KBM-7 (cell line): Measurements from ENCODE around the gene SLK.

Experiments used
- DNase-seq: peaks from one replicate; pipeline ENCODE4 v3.0.0-alpha.2; 2015
- in situ Hi-C: fragments of 300-500 bp; cut with MboI; formaldehyde crosslinking; loops from 2 replicates; pipeline ENCODE4 v1.14.3; 2020; ENCODE audit warnings: low sequenced_read_pairs, low pct_unique_long_range_greater_than_20kb, mixed read lengths

Gene SLK

GRCh38 chr10:103936022-103936421 is 30.9 kb upstream of the SLK start:
- no peak for DNase-seq
- in situ Hi-C loops = no loop called here

- no peak for DNase-seq
- in situ Hi-C loops = no loop called here
Measured at GRCh38 chr10:103939522-103939921, 27.4 kb upstream of the SLK start.

- in situ Hi-C loops = no loop called here
Measured at GRCh38 chr10:103941801-103942200, 25.1 kb upstream of the SLK start.

GRCh38 chr10:103942866-103943265 is 24.1 kb upstream of the SLK start:
- in situ Hi-C loops = no loop called here
- no peak for DNase-seq

More at GRCh38 chr10:103941801-103942200, 25.1 kb upstream of the SLK start:
- no peak for DNase-seq

- in situ Hi-C loops = no loop called here
- DNase-seq = peak; percentile 12
Measured at GRCh38 chr10:103947799-103948516, 19.0 kb upstream of the SLK start.

GRCh38 chr10:103949728-103950127 is 17.2 kb upstream of the SLK start:
- in situ Hi-C loops = no loop called here
- no peak for DNase-seq

GRCh38 chr10:103951183-103951582 is 15.8 kb upstream of the SLK start:
- no peak for DNase-seq
- in situ Hi-C loops = no loop called here

GRCh38 chr10:103951942-103952341 is 15.0 kb upstream of the SLK start:
- in situ Hi-C loops = no loop called here
- no peak for DNase-seq

GRCh38 chr10:103954543-103954942 is 12.4 kb upstream of the SLK start:
- DNase-seq = no peak
- in situ Hi-C loops = no loop called here

GRCh38 chr10:103958996-103959395 is 7.9 kb upstream of the SLK start:
- no peak for DNase-seq
- in situ Hi-C loops = no loop called here

- in situ Hi-C loops = no loop called here
- no peak for DNase-seq
Measured at GRCh38 chr10:103960103-103960502, 6.8 kb upstream of the SLK start.

- in situ Hi-C loops = no loop called here
- DNase-seq = peak; percentile 70
Measured at GRCh38 chr10:103967448-103968071, 620 bp downstream of the SLK start.

GRCh38 chr10:103968441-103969391 is 1.8 kb downstream of the SLK start:
- in situ Hi-C loops = no loop called here

GRCh38 chr10:103969436-103969835 is 2.5 kb downstream of the SLK start:
- peak; percentile 16 for DNase-seq

More at GRCh38 chr10:103968441-103969391, 1.8 kb downstream of the SLK start:
- peak; percentile 35 for DNase-seq

GRCh38 chr10:103969857-103970627 is 3.1 kb downstream of the SLK start:
- in situ Hi-C loops = no loop called here
- peak; percentile 21 for DNase-seq

More at GRCh38 chr10:103969436-103969835, 2.5 kb downstream of the SLK start:
- in situ Hi-C loops = no loop called here

- in situ Hi-C loops = no loop called here
- no peak for DNase-seq
Measured at GRCh38 chr10:103975169-103975568, 8.2 kb downstream of the SLK start.

- DNase-seq = no peak
- in situ Hi-C loops = no loop called here
Measured at GRCh38 chr10:103977204-103977603, 10.3 kb downstream of the SLK start.

- in situ Hi-C loops = no loop called here
- no peak for DNase-seq
Measured at GRCh38 chr10:103979530-103979929, 12.6 kb downstream of the SLK start.

- in situ Hi-C loops = no loop called here
- DNase-seq = peak; percentile 47
Measured at GRCh38 chr10:103980288-103980906, 13.5 kb downstream of the SLK start.
